ENCODE measurements around the gene SNX21. TPM values are rescaled to one million over a fixed set of nuclear protein-coding genes. Genes with fewer than 3 reads are reported as not detected.

SNX21 gene
- total RNA-seq, 4 donors from 2014 or later = 56.5 to 145 (median 63.2) TPM

DNA sequence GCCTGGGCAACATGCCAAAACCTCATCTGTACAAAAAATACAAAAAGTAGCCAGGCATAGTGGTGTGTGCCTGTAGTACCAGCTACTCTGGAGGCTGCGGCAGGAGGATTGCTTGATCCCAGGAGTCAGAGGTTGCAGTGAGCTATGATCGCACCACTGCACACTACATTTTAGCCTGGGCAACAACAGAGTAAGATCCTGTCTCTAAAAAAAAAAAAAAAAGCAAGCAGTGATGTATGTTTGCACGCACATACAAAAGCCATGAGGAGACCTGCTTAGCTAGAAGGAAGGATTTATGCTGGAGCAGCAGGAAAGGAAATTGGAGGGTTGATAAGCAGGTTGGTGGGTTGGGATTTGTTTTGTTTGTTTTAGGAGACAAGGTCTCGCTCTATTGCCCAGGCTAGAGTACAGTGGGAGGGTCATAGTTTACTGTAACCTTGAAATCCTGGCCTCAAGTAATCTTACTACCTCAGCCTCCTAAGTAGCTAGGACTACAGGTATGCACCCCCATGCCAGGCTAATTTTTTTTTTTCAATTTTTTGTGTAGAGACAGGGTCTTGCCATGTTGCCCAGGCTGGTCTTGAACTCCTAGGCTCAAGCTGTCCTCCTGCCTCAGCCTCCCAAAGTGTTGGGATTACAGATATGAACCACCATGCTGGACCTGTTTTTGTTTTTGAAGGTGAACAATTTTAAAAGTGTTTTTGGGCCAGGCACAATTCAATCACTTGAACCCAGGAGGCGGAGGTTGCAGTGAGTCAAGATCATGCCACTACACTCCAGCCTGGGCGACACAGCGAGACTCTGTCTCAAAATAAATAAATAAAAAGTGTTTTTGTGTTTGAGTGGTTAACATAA, 27.8 kb downstream of the SNX21 start:
- TF ChIP-seq, protein P1, sequence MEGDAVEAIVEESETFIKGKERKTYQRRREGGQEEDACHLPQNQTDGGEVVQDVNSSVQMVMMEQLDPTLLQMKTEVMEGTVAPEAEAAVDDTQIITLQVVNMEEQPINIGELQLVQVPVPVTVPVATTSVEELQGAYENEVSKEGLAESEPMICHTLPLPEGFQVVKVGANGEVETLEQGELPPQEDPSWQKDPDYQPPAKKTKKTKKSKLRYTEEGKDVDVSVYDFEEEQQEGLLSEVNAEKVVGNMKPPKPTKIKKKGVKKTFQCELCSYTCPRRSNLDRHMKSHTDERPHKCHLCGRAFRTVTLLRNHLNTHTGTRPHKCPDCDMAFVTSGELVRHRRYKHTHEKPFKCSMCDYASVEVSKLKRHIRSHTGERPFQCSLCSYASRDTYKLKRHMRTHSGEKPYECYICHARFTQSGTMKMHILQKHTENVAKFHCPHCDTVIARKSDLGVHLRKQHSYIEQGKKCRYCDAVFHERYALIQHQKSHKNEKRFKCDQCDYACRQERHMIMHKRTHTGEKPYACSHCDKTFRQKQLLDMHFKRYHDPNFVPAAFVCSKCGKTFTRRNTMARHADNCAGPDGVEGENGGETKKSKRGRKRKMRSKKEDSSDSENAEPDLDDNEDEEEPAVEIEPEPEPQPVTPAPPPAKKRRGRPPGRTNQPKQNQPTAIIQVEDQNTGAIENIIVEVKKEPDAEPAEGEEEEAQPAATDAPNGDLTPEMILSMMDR (IDR thresholded peaks at IDR 0.05) = no peak
- no peak for TF ChIP-seq POLR2A (IDR thresholded peaks at IDR 0.05)
- intact Hi-C loops (cut with DNase I; ENCODE audit: low total_unique reads) = no loop called here
- no peak for DNase-seq

DNA sequence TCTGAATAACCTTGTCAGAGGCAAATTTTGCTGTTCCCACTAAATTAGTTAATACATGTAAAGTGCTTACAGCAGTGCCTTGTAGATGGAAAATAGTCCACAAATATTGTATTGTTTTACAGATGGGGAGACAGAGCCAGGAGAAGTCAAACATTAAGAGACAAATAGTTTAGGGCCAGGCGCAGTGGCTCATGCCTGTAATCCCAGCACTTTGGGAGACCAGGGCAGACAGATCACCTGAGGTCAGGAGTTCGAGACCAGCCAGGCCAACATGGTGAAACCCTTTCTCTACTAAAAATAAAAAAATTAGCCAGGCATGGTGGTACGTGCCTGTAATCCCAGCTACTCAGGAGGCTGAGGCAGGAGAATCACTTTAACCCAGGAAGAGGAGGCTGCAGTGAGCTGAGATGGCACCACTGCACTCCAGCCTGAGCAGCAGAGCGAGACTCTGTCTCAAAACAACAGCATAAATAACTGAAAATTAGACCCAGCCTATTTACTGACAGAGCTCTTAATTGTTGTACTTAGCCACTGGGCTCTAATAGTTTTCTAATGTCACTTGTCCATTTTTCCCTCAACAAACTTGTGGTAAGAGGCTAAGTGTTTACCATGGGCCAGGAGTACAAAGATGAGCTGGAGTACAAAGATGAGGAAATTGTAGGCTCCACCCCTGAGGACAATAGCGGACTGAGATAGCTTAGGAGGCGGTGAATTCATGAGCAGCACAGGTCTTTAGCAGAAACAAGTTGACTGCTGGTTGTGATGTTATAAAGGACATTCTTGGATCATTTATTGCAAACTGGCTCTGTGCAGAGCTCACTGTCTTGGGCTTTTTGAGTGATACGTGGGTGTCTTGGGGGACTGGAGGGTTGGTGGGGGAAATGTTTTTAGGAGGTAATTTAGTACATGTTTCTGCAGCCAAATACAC, 30.2 kb downstream of the SNX21 start:
- Histone ChIP-seq H3K27ac (no peak overlapping the region), H3K9me3 (no peaks in the 10 kb centered on the region), H3K36me3 (no peaks in the 10 kb centered on the region), H3K27me3 (no peaks in the 10 kb centered on the region), H3K4me1 (no peaks in the 10 kb centered on the region), H3K4me3 (no peak overlapping the region)
- intact Hi-C loops (cut with DNase I; ENCODE audit: low total_unique reads) = no loop called here
- TF ChIP-seq, protein P1 (IDR thresholded peaks at IDR 0.05) = no peak
- TF ChIP-seq POLR2A (IDR thresholded peaks at IDR 0.05) = no peak
- DNase-seq = no peak

More for the DNA sequence above, 27.8 kb downstream of the SNX21 start:
- H3K9me3 ChIP-seq = no peaks in the 10 kb centered on the region
- H3K27me3 ChIP-seq = no peaks in the 10 kb centered on the region
- H3K27ac ChIP-seq = no peak overlapping the region
- H3K4me1 ChIP-seq = peaks cover 0 to 3% of the 10 kb centered on the region in 2 donors
- no peaks in the 10 kb centered on the region for H3K36me3 ChIP-seq
- no peak overlapping the region for H3K4me3 ChIP-seq

DNA sequence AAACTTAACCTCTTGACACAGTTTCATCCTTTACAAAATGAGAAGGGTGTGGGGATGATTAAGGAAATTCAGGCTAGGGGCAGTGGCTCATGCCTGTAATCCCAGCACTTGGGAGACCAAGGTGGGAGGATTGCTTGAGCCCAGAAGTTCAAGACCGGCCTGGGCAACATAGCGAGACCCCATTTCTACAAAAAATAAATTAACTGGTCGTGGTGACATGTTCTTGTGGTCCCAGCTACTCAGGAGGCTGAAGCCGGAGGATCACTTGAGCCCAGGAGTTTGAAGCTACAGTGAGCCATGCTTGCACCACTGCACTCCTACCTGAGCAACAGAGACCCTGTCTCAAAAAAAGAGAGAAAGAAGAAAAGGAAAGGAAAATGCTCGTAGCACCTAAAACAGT, 32.9 kb downstream of the SNX21 start:
- H3K27me3 ChIP-seq = no peaks in the 10 kb centered on the region
- intact Hi-C loops (cut with DNase I; ENCODE audit: low total_unique reads) = no loop called here
- no peaks in the 10 kb centered on the region for H3K36me3 ChIP-seq
- no peaks in the 10 kb centered on the region for H3K9me3 ChIP-seq
- no peak for DNase-seq
- H3K4me3 ChIP-seq = no peak overlapping the region
- no peak overlapping the region for H3K27ac ChIP-seq
- no peaks in the 10 kb centered on the region for H3K4me1 ChIP-seq
- no peak for TF ChIP-seq POLR2A (IDR thresholded peaks at IDR 0.05)
- TF ChIP-seq, protein P1 (IDR thresholded peaks at IDR 0.05) = no peak

DNA sequence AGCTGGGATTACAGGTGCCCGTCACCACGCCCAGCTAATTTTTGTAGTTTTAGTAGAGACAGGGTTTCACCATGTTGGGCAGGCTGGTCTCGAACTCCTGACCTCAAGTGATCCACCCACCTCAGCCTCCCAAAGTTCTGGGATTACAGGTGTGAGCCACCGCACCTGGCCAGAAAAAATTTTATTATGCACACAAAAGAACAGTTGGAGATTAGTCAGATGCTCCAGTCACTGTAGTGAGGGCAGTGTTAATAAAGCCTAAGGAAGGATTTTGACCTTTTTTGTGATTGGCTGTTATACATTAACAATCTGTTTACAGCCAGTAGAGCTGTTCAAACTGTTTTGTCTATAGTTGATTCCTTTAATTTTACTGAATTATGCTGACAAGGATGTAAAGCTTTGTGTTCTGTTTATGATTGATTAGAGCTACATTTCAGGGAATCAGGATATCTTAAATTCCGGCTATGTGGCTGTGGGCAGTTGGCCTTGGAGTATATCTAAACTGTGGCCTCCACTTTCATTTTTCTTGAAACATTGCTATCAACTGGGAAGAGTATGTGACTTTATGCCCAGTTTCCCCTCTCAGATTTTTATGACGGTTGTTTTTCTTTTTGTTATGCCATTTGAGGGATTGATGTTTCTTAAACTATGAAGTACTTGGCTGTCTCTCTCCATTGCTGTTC, 33.7 kb downstream of the SNX21 start:
- Histone ChIP-seq H3K4me3 (no peak overlapping the region), H3K27me3 (no peaks in the 10 kb centered on the region), H3K4me1 (no peaks in the 10 kb centered on the region), H3K27ac (no peak overlapping the region), H3K9me3 (no peaks in the 10 kb centered on the region), H3K36me3 (no peaks in the 10 kb centered on the region)
- no peak for DNase-seq
- no peak for TF ChIP-seq POLR2A (IDR thresholded peaks at IDR 0.05)
- TF ChIP-seq, protein P1 (IDR thresholded peaks at IDR 0.05) = no peak
- intact Hi-C loops (cut with DNase I; ENCODE audit: low total_unique reads) = no loop called here

Measured in uterus (tissue), 4 donors.